Uterus (tissue), 4 donors: ENCODE results near the gene SCUBE1. TPM values are rescaled to one million over a fixed set of nuclear protein-coding genes. Genes with fewer than 3 reads are reported as not detected.

Experiments
- DNase-seq, 2 donors: peaks; one replicate each; pipeline ENCODE4 v3.0.0-alpha.2; 2019 to 2020
- H3K27ac ChIP-seq, 2 donors: fragments of 200-600 bp; sonication (generic); 1 replicate in 1 of 2; 2 replicates in 1 of 2; pipeline ENCODE4 v1.5.1; 2016 to 2018
- H3K27me3 ChIP-seq, 2 donors: fragments of 200-600 bp; sonication (generic); one replicate each; pipeline ENCODE4 v1.5.1; 2018 to 2019; ENCODE audit warnings: control low read depth in 1 of 2
- H3K36me3 ChIP-seq, 2 donors: fragments of 200-600 bp; sonication (generic); one replicate each; pipeline ENCODE4 v1.5.1; 2019; ENCODE audit warnings: control low read depth in 1 of 2
- H3K4me1 ChIP-seq, 2 donors: fragments of 200-600 bp; sonication (generic); one replicate each; pipeline ENCODE4 v1.5.1; 2018 to 2019; ENCODE audit warnings: control low read depth in 1 of 2
- H3K4me3 ChIP-seq, 2 donors: fragments of 200-600 bp; sonication (generic); 1 replicate in 1 of 2; 2 replicates in 1 of 2; pipeline ENCODE4 v1.5.1; 2018 to 2019; ENCODE audit warnings: mild to moderate bottlenecking in 1 of 2
- H3K9me3 ChIP-seq, 2 donors: fragments of 200-600 bp; sonication (generic); one replicate each; pipeline ENCODE4 v1.5.1; 2019; ENCODE audit warnings: control low read depth in 1 of 2
- CTCF ChIP-seq, 4 experiments: fragments of 200-600 bp in 2 of 4; fragments of 450-650 bp in 2 of 4; sonication (generic) in 2 of 4; IDR thresholded peaks; one replicate each; pipeline ENCODE4 v1.5.1; 2016 to 2019; ENCODE audit warnings: antibody characterized with exemption in 4 of 4, mild to moderate bottlenecking in 2 of 4, moderate library complexity in 1 of 4
- POLR2A ChIP-seq, 2 donors: fragments of 450-650 bp; IDR thresholded peaks; one replicate each; pipeline ENCODE4 v1.6.1; 2016; ENCODE audit warnings: antibody characterized with exemption in 2 of 2, mild to moderate bottlenecking in 1 of 2, moderate library complexity in 1 of 2
- intact Hi-C: fragments of 100-400 bp; cut with DNase I; formaldehyde crosslinking; loops from one replicate; pipeline ENCODE4 v1.15.1; 2023; ENCODE audit warnings: low total_unique reads
- total RNA-seq, 4 donors: library from RNA; depleted of rRNA in 3 of 4; stranded (reverse); fragments of >200 nt in 3 of 4; gene quantifications; one replicate each; pipeline versions ENCODE4 v1.1.0 to v1.2.4, GENCODE V29; 2014 to 2023
- donor health status: DM: yes; HTN: yes; CAD: no.

SCUBE1 gene
- total RNA-seq, 4 donors from 2014 or later: 0.14 to 1.7 (median 0.26) TPM; not detected in 1

- TF ChIP-seq POLR2A (IDR thresholded peaks at IDR 0.05) (no peak), CTCF (IDR thresholded peaks at IDR 0.05) (no peak)
- peak; percentile 85 for DNase-seq
- Histone ChIP-seq H3K27ac (peak overlapping the region in 1 of 2 donors; percentile 44), H3K4me1 (no peaks in the 10 kb centered on the region), H3K4me3 (no peak overlapping the region), H3K9me3 (no peaks in the 10 kb centered on the region), H3K27me3 (no peaks in the 10 kb centered on the region), H3K36me3 (no peaks in the 10 kb centered on the region)
- intact Hi-C loops: no loop called here
These were observed 29.8 kb downstream of the SCUBE1 start for GRCh38 chr22:43313244-43313889.

- H3K4me1 ChIP-seq: no peaks in the 10 kb centered on the region
- no peaks in the 10 kb centered on the region for H3K27me3 ChIP-seq
- H3K9me3 ChIP-seq: no peaks in the 10 kb centered on the region
- no peaks in the 10 kb centered on the region for H3K36me3 ChIP-seq
- intact Hi-C loops: no loop called here
- H3K27ac ChIP-seq: no peak overlapping the region
- TF ChIP-seq POLR2A (IDR thresholded peaks at IDR 0.05) (no peak), CTCF (IDR thresholded peaks at IDR 0.05) (no peak)
- no peak overlapping the region for H3K4me3 ChIP-seq
- no peak for DNase-seq
These were observed 30.6 kb downstream of the SCUBE1 start for GRCh38 chr22:43312608-43313007.

GRCh38 chr22:43310798-43311197 lies 32.4 kb downstream of the SCUBE1 start:
- H3K9me3 ChIP-seq: no peaks in the 10 kb centered on the region
- H3K4me1 ChIP-seq: no peaks in the 10 kb centered on the region
- intact Hi-C loops: no loop called here
- no peak for TF ChIP-seq CTCF (IDR thresholded peaks at IDR 0.05)
- no peak for TF ChIP-seq POLR2A (IDR thresholded peaks at IDR 0.05)
- H3K36me3 ChIP-seq: no peaks in the 10 kb centered on the region
- no peak overlapping the region for H3K27ac ChIP-seq
- no peak overlapping the region for H3K4me3 ChIP-seq
- DNase-seq: no peak
- H3K27me3 ChIP-seq: no peaks in the 10 kb centered on the region

GRCh38 chr22:43310311-43310710 lies 32.9 kb downstream of the SCUBE1 start:
- H3K27me3 ChIP-seq: no peaks in the 10 kb centered on the region
- no peak overlapping the region for H3K4me3 ChIP-seq
- H3K9me3 ChIP-seq: no peaks in the 10 kb centered on the region
- no peaks in the 10 kb centered on the region for H3K36me3 ChIP-seq
- no peak overlapping the region for H3K27ac ChIP-seq
- intact Hi-C loops: no loop called here
- no peak for DNase-seq
- TF ChIP-seq POLR2A (IDR thresholded peaks at IDR 0.05): no peak
- TF ChIP-seq CTCF (IDR thresholded peaks at IDR 0.05): no peak
- no peaks in the 10 kb centered on the region for H3K4me1 ChIP-seq

- intact Hi-C loops: no loop called here
- no peak for TF ChIP-seq CTCF (IDR thresholded peaks at IDR 0.05)
- no peak for TF ChIP-seq POLR2A (IDR thresholded peaks at IDR 0.05)
These were observed 34.3 kb downstream of the SCUBE1 start for GRCh38 chr22:43308836-43309235.

More at GRCh38 chr22:43308836-43309235, 34.3 kb downstream of the SCUBE1 start:
- H3K4me1 ChIP-seq: no peaks in the 10 kb centered on the region
- no peaks in the 10 kb centered on the region for H3K36me3 ChIP-seq
- H3K27me3 ChIP-seq: no peaks in the 10 kb centered on the region
- H3K9me3 ChIP-seq: no peaks in the 10 kb centered on the region
- H3K4me3 ChIP-seq: no peak overlapping the region
- no peak for DNase-seq
- no peak overlapping the region for H3K27ac ChIP-seq
